ENCODE data around the gene GREB1. TPM values are rescaled to one million over a fixed set of nuclear protein-coding genes. Genes with fewer than 3 reads are reported as not detected.

GREB1 gene
- total and polyA plus RNA-seq, 2 of the 4 experiments (the other 2 are of a cell fraction) = 0.05 TPM; not detected in 1

- no peak overlapping the region for H3K14ac ChIP-seq (replicated peaks; ENCODE audit: low read depth, low read length)
- H3K27ac ChIP-seq (ENCODE audit: insufficient read depth, low read length) = no peak overlapping the region
- CTCF ChIA-PET = no interaction called here
- H3K56ac ChIP-seq (ENCODE audit: extremely low read depth, insufficient read depth, low read length) = no peak overlapping the region
- no peak overlapping the region for H2AFZ ChIP-seq (replicated peaks; ENCODE audit: low read length, poor library complexity)
- intact Hi-C loops (cut with micrococcal nuclease) = no loop called here
- no peak overlapping the region for H3K23ac ChIP-seq (ENCODE audit: low read depth, low read length)
- H2BK15ac ChIP-seq (ENCODE audit: low read depth, low read length) = no peak overlapping the region
- H3K4me2 ChIP-seq (ENCODE audit: low read depth, low read length) = peak overlapping the region; percentile 40; the same call in 1 of the 2 replicates
- 0 out of 2 replicates have a peak, but pooled peaks cover 3% of the 10 kb centered on the region for H3K9me1 ChIP-seq (ENCODE audit: insufficient read depth, low read length)
- no peak overlapping the region for H3K4me3 ChIP-seq (ENCODE audit: insufficient read depth, low read depth, low read length)
- in situ Hi-C loops (cut with MboI; ENCODE audit: low sequenced_read_pairs) = no loop called here
- DNase-seq = peak; percentile 59
- no peak overlapping the region for H4K91ac ChIP-seq (ENCODE audit: insufficient read depth, low read depth, low read length)
- no peaks in the 10 kb centered on the region for H4K20me1 ChIP-seq (ENCODE audit: insufficient read depth, low read length)
- H4K5ac ChIP-seq (ENCODE audit: low read depth, low read length) = no peak overlapping the region
- no peak overlapping the region for H2BK20ac ChIP-seq (ENCODE audit: low read depth, low read length)
- H2AK9ac ChIP-seq (replicated peaks; ENCODE audit: low read depth, low read length, poor library complexity) = no peak overlapping the region
- WGBS, 2 experiments (ENCODE audit: extremely low coverage in 2 of 2, insufficient read length in 1 of 2) = no CpG with 5 or more reads among the region's 2 CpGs
- no peak overlapping the region for H3K9ac ChIP-seq (ENCODE audit: low read depth, low read length)
- H3K27me3 ChIP-seq (ENCODE audit: control insufficient read depth, insufficient read depth, low read length) = peaks cover 64% of the 10 kb centered on the region
- H2AK5ac ChIP-seq (ENCODE audit: low read depth, low read length) = no peak overlapping the region
- TF ChIP-seq RCOR1 (IDR thresholded peaks at IDR 0.05; ENCODE audit: insufficient replicate concordance, low read length) = no peak
- no peaks in the 10 kb centered on the region for H3K79me1 ChIP-seq (ENCODE audit: low read depth in 1 of 2, low read length in 2 of 2)
- peak; percentile 86 for ATAC-seq (ENCODE audit: low read depth)
- POLR2A ChIA-PET (ENCODE audit: unreplicated experiment) = no interaction called here
- H3K18ac ChIP-seq (ENCODE audit: low read depth, low read length) = no peak overlapping the region
- no peak overlapping the region for H3K4ac ChIP-seq (ENCODE audit: low read depth, low read length)
- peaks cover 3% of the 10 kb centered on the region; the same call in 1 of the 2 replicates for H3K4me1 ChIP-seq (ENCODE audit: control insufficient read depth, insufficient read depth, low read length)
- BruUV-seq (replicated peaks) = no TSS peak
- no peaks in the 10 kb centered on the region for H3K36me3 ChIP-seq (ENCODE audit: control insufficient read depth, insufficient read depth, low read length)
- no peak overlapping the region for H4K8ac ChIP-seq (ENCODE audit: low read depth in 2 of 2, low read length in 2 of 2)
- no peak overlapping the region for H2BK120ac ChIP-seq (ENCODE audit: low read depth, low read length)
- dilution Hi-C loops (cut with HindIII; ENCODE audit: low sequenced_read_pairs, unreplicated experiment) = no loop called here
- H3K9me3 ChIP-seq (ENCODE audit: control insufficient read depth, insufficient read depth, low read length) = peaks cover 3% of the 10 kb centered on the region; the same call in 1 of the 2 replicates
- no peak overlapping the region for H2BK5ac ChIP-seq (ENCODE audit: low read depth, low read length, poor library complexity, severe bottlenecking)
Measured at GRCh38 chr2:11663427-11663826, 129.6 kb downstream of the GREB1 start.

All from IMR-90 (cell line).